Measurements from ENCODE around the gene FAM9C.
"Not testable (repeated sequence)": the region's sequence is repeated elsewhere in the genome, so short reads cannot be mapped to it uniquely, and the experiment has no call there.

FAM9C gene

GRCh38 chrX:13076176-13076961, 31.9 kb upstream of the FAM9C start:
- DNase-seq (ENCODE audit: low read depth) = peak; percentile 61

GRCh38 chrX:13074297-13075262, 30.2 kb upstream of the FAM9C start:
- no peak for DNase-seq (ENCODE audit: low read depth)

GRCh38 chrX:13069771-13070416, 25.5 kb upstream of the FAM9C start:
- peak; percentile 51 for DNase-seq (ENCODE audit: low read depth)

GRCh38 chrX:13068651-13069050, 24.2 kb upstream of the FAM9C start:
- no peak for DNase-seq (ENCODE audit: low read depth)

- DNase-seq (ENCODE audit: low read depth) = no peak
These were observed 23.4 kb upstream of the FAM9C start for GRCh38 chrX:13067773-13068172.

GRCh38 chrX:13066391-13066790, 22.0 kb upstream of the FAM9C start:
- no peak for DNase-seq (ENCODE audit: low read depth)

- peak; percentile 88 for DNase-seq (ENCODE audit: low read depth)
These were observed 20.3 kb upstream of the FAM9C start for GRCh38 chrX:13064599-13065143.

- not testable (repeated sequence) for DNase-seq (ENCODE audit: low read depth)
These were observed 18.7 kb upstream of the FAM9C start for GRCh38 chrX:13063124-13063523.

GRCh38 chrX:13062331-13062730, 17.9 kb upstream of the FAM9C start:
- not testable (repeated sequence) for DNase-seq (ENCODE audit: low read depth)

- not testable (repeated sequence) for DNase-seq (ENCODE audit: low read depth)
These were observed 16.8 kb upstream of the FAM9C start for GRCh38 chrX:13061215-13061708.

GRCh38 chrX:13059637-13060499, 15.4 kb upstream of the FAM9C start:
- DNase-seq (ENCODE audit: low read depth) = peak; percentile 77

- no peak for DNase-seq (ENCODE audit: low read depth)
These were observed 11.1 kb upstream of the FAM9C start for GRCh38 chrX:13055486-13055885.

- no peak for DNase-seq (ENCODE audit: low read depth)
These were observed 8.8 kb upstream of the FAM9C start for GRCh38 chrX:13053171-13053570.

GRCh38 chrX:13051529-13052172, 7.2 kb upstream of the FAM9C start:
- peak; percentile 25 for DNase-seq (ENCODE audit: low read depth)

- DNase-seq (ENCODE audit: low read depth) = no peak
These were observed 6.7 kb upstream of the FAM9C start for GRCh38 chrX:13051167-13051528.

GRCh38 chrX:13050151-13050550, 5.7 kb upstream of the FAM9C start:
- DNase-seq (ENCODE audit: low read depth) = no peak

GRCh38 chrX:13048280-13048679, 3.9 kb upstream of the FAM9C start:
- DNase-seq (ENCODE audit: low read depth) = peak; percentile 78

- DNase-seq (ENCODE audit: low read depth) = no peak
These were observed 3.3 kb upstream of the FAM9C start for GRCh38 chrX:13047759-13048158.

- DNase-seq (ENCODE audit: low read depth) = no peak
These were observed 1.9 kb upstream of the FAM9C start for GRCh38 chrX:13046141-13046855.

GRCh38 chrX:13043938-13044337, 482 bp downstream of the FAM9C start:
- no peak for DNase-seq (ENCODE audit: low read depth)

Measured in iris pigment epithelial cell (primary cell).